B cell (primary cell): ENCODE measurements around the gene PLCB3.

Experiments
- CTCF ChIP-seq: fragments of 200-600 bp; IDR thresholded peaks from one replicate; pipeline ENCODE4 v1.8.0; 2022; ENCODE audit warnings: antibody characterized with exemption, mild to moderate bottlenecking
- EZH2 ChIP-seq: IDR thresholded peaks from 2 replicates; pipeline ENCODE4 v1.6.1; 2012; ENCODE audit warnings: borderline replicate concordance, low read depth, mild to moderate bottlenecking, moderate library complexity, low read length; ENCODE audit not compliant: insufficient read depth, poor library complexity, severe bottlenecking

DNA sequence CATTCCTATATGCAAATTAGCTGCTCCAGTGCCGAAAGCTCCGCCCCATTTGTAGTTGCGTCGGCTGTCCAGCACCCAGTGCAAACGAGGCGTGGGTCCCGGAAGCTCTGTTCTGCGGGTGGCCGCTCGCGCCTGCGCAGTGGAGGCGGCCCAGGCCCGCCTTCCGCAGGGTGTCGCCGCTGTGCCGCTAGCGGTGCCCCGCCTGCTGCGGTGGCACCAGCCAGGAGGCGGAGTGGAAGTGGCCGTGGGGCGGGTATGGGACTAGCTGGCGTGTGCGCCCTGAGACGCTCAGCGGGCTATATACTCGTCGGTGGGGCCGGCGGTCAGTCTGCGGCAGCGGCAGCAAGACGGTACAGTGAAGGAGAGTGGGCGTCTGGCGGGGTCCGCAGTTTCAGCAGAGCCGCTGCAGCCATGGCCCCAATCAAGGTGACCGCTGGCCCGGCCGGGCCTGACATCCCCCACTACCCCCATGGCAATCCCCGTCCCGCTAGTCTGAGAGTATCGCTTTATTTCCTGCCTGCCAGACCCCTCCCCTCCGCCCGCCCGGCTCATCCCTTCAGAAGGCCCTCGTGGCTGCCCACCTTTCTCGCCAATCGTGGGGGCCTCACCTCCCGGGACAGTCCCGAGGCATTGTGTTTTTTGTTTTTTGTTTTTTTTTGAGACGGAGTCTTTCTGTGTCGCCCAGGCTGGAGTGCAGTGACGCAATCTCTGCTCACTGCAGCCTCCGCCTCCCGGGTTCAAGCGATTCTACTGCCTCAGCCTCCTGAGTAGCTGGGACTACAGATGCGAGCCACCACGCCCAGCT lies 66.8 kb downstream of the PLCB3 start, which contains the start of gene PRDX5:
- TF ChIP-seq CTCF (peak; percentile 39), EZH2 (no peak)
